Measurements from ENCODE around the gene CAPN7.

The CAPN7 gene

DNA sequence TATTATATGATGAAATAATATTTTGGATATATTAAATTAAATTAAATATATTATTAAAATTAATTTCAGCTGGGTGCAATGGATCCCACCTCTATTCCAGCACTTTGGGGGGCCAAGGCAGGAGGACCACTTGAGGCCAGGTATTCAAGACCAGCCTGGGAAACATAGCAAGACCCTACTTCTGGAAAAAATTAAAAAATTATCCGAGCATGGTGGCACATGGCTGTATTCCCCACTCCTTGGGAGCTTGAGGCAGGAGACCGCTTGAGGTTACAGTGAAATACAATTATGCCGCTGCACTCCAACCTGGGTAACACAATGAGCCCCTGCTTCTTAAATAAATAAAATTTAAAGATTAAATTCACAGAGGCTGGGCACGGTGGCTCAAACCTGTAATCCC, 65.0 kb downstream of the CAPN7 start:
- no peaks in the 10 kb centered on the region for H3K9me3 ChIP-seq (ENCODE audit: low read depth, low read length)
- H3K27ac ChIP-seq, result no peak overlapping the region
- H3K4me3 ChIP-seq, result no peak overlapping the region
- no peak overlapping the region for H3K9ac ChIP-seq (ENCODE audit: insufficient read length)
- H3K36me3 ChIP-seq (ENCODE audit: insufficient read depth, low read length), result no peaks in the 10 kb centered on the region
- TF ChIP-seq POLR2AphosphoS5 (IDR thresholded peaks at IDR 0.05; ENCODE audit: borderline replicate concordance, low read depth, low read length) (no peak), FOXP2 (optimal IDR thresholded peaks at IDR 0.05; ENCODE audit: control extremely low read depth, extremely low read length, insufficient read depth) (no peak), EZH2 (IDR thresholded peaks at IDR 0.05) (no peak)
- DNase-seq (ENCODE audit: low read depth, low spot score), result no peak

DNA sequence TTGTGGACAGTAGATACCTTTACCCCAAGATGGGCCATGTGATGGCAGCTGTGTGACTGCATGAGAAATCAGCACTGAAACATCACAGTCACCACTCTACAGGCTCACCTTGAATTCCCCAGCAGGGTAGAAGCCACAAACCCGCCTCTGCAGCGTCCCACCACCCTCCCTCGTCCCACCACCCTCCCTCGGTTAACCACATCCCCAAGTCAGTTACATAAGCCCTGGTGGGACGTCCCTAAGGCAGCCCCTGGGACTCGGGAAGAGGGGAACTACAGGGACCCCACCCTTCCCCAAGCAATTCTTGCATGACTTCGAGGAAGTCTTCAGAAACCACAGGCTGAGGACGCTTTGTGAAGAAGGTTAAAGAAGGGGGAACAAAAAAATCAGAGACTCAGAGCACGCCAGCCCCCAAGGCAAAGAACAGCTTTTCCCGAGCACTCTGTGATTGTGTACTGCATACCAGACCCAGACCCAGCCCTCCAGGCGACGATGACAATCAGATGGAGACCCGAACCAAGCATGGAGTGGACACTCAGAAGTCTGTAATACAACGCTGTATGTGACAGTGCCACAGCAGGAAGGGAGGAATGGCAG, 65.8 kb downstream of the CAPN7 start:
- Histone ChIP-seq H3K27ac (no peak overlapping the region), H3K9ac (ENCODE audit: insufficient read length) (no peak overlapping the region), H3K36me3 (ENCODE audit: insufficient read depth, low read length) (no peaks in the 10 kb centered on the region), H3K4me3 (no peak overlapping the region), H3K9me3 (ENCODE audit: low read depth, low read length) (no peaks in the 10 kb centered on the region)
- DNase-seq (ENCODE audit: low read depth, low spot score), result no peak
- no peak for TF ChIP-seq FOXP2 (optimal IDR thresholded peaks at IDR 0.05; ENCODE audit: control extremely low read depth, extremely low read length, insufficient read depth)
- no peak for TF ChIP-seq POLR2AphosphoS5 (IDR thresholded peaks at IDR 0.05; ENCODE audit: borderline replicate concordance, low read depth, low read length)
- no peak for TF ChIP-seq EZH2 (IDR thresholded peaks at IDR 0.05)

DNA sequence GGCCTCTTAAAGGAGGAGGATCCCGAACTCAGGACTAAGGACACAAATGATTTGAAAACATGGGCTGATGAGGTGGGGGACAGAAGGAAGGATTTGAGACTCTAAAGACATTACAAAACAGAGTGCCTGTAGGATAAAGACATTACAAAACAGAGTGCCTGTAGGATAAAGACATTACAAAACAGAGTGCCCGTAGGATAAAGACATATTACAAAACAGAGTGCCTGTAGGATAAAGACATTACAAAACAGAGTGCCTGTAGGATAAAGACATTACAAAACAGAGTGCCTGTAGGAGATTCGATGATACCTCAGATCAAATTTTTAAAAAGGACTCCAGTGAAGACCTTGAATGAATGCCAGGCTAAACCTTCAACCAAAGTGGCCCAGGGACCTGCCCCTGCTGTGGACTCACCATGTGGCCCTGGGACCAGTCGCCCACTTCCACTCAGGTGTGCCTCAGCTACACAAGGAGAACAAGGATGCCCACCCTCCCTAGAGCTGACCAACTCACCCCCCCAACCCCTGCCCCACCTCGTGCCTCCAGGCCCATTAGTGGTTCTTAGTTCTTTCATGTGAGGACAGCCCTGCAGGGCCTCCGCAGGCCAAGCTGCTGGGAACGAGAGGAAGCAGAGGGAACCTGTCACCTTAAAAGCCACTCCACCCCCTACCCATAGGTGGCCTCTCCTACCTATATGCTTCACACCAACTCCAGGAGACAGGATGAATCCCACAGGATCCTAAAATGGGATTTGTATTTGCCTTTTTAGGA, 66.6 kb downstream of the CAPN7 start:
- no peak for DNase-seq (ENCODE audit: low read depth, low spot score)
- no peak overlapping the region for H3K9ac ChIP-seq (ENCODE audit: insufficient read length)

DNA sequence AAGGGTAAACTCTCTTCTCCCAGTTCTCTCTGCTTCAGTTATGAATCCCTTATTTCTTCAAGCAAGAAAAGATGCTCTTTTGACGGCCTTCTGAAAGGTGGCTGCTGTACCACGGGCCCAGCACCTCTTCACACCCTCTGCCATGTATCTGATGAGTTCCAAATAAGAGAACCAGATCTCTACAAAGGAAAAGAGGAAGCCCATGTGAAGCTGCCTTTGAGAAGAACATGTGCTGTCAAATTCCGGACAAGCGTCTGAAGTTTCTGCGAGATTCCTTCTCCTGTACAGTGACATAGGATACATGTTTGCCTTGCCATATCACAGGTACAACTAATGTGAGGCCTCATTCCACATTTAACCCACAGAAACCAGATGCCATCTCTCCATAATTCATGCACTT, 67.2 kb downstream of the CAPN7 start:
- no peak overlapping the region for H3K27ac ChIP-seq
- H3K4me3 ChIP-seq, result no peak overlapping the region
- TF ChIP-seq EZH2 (IDR thresholded peaks at IDR 0.05) (no peak), FOXP2 (optimal IDR thresholded peaks at IDR 0.05; ENCODE audit: control extremely low read depth, extremely low read length, insufficient read depth) (no peak), POLR2AphosphoS5 (IDR thresholded peaks at IDR 0.05; ENCODE audit: borderline replicate concordance, low read depth, low read length) (no peak)
- DNase-seq (ENCODE audit: low read depth, low spot score), result no peak
- H3K9me3 ChIP-seq (ENCODE audit: low read depth, low read length), result no peaks in the 10 kb centered on the region
- H3K36me3 ChIP-seq (ENCODE audit: insufficient read depth, low read length), result no peaks in the 10 kb centered on the region
- no peak overlapping the region for H3K9ac ChIP-seq (ENCODE audit: insufficient read length)

More for the DNA sequence above, 66.6 kb downstream of the CAPN7 start:
- TF ChIP-seq FOXP2 (optimal IDR thresholded peaks at IDR 0.05; ENCODE audit: control extremely low read depth, extremely low read length, insufficient read depth), result no peak
- no peak for TF ChIP-seq POLR2AphosphoS5 (IDR thresholded peaks at IDR 0.05; ENCODE audit: borderline replicate concordance, low read depth, low read length)
- TF ChIP-seq EZH2 (IDR thresholded peaks at IDR 0.05), result no peak
- Histone ChIP-seq H3K9me3 (ENCODE audit: low read depth, low read length) (no peaks in the 10 kb centered on the region), H3K36me3 (ENCODE audit: insufficient read depth, low read length) (no peaks in the 10 kb centered on the region), H3K4me3 (no peak overlapping the region), H3K27ac (no peak overlapping the region)

DNA sequence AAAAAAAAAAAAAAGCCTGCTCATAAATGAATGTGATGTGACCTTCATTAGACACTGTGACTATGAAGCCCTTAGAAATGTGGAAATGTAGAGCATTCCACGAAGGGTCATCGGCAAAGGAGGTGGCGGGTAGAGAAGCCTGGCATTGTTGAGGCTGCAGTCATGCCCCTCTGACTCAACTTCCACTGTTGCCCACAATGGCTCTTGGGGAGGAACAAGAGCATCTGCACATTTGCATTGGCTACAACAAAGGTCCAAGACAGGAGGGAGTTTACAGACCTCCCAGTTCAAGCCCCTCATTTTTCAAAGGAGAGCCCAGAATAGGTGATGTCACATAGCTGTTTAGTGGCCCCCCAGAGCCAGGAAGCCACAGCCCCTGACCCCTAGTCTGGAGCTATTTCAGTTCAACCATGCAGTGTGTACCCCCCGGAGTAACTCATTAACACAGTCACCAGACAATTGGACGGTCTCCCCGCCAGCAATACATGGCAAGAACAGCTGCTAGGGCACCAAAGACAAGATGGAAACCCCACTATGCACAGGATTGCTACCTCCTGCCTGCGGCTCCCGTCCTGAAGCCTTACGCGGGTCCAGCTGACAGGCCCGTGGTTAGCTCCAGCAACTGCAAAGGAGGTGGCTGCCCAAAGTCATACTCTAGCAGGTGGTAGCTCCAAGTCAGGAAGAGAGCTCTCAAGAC, 70.1 kb downstream of the CAPN7 start:
- TF ChIP-seq FOXP2 (optimal IDR thresholded peaks at IDR 0.05; ENCODE audit: control extremely low read depth, extremely low read length, insufficient read depth) (no peak), POLR2AphosphoS5 (IDR thresholded peaks at IDR 0.05; ENCODE audit: borderline replicate concordance, low read depth, low read length) (no peak), EZH2 (IDR thresholded peaks at IDR 0.05) (no peak)
- H3K4me3 ChIP-seq, result no peak overlapping the region
- no peak overlapping the region for H3K9ac ChIP-seq (ENCODE audit: insufficient read length)
- no peaks in the 10 kb centered on the region for H3K9me3 ChIP-seq (ENCODE audit: low read depth, low read length)
- H3K36me3 ChIP-seq (ENCODE audit: insufficient read depth, low read length), result no peaks in the 10 kb centered on the region
- no peak overlapping the region for H3K27ac ChIP-seq
- no peak for DNase-seq (ENCODE audit: low read depth, low spot score)

DNA sequence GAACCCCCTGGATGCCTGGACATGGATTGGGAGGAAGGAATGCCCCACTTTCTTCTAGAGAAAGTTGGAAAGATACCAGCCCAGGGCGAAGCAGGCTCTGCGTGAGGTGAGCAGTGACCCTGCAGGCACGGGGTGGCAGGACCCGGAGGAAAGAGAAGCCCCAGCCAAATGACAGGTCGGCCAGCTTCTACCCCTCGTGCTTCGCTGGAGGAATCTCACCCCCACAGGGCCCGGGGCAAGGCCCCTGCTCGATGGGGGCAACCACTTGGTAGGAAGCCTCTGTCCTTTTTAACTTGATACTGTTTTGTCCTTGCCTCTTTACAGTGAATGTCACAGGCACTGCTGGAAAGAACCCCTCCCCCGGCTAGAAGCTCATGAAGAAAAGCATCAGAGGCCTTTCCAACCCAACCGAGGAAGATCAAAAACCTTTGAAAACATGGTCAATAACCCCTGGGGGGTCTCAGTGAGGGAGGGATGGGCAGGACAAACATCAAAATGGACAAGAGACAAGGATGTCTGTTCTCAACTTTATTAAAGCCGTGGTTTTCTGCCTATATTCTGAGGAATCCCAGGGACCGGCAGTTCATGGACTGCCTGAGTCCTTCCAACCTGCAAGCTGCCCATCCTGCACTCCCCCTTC, 71.9 kb downstream of the CAPN7 start:
- no peak for DNase-seq (ENCODE audit: low read depth, low spot score)
- Histone ChIP-seq H3K36me3 (ENCODE audit: insufficient read depth, low read length) (no peaks in the 10 kb centered on the region), H3K27ac (no peak overlapping the region), H3K4me3 (no peak overlapping the region), H3K9ac (ENCODE audit: insufficient read length) (no peak overlapping the region), H3K9me3 (ENCODE audit: low read depth, low read length) (no peaks in the 10 kb centered on the region)
- no peak for TF ChIP-seq FOXP2 (optimal IDR thresholded peaks at IDR 0.05; ENCODE audit: control extremely low read depth, extremely low read length, insufficient read depth)
- TF ChIP-seq POLR2AphosphoS5 (IDR thresholded peaks at IDR 0.05; ENCODE audit: borderline replicate concordance, low read depth, low read length), result no peak
- no peak for TF ChIP-seq EZH2 (IDR thresholded peaks at IDR 0.05)

DNA sequence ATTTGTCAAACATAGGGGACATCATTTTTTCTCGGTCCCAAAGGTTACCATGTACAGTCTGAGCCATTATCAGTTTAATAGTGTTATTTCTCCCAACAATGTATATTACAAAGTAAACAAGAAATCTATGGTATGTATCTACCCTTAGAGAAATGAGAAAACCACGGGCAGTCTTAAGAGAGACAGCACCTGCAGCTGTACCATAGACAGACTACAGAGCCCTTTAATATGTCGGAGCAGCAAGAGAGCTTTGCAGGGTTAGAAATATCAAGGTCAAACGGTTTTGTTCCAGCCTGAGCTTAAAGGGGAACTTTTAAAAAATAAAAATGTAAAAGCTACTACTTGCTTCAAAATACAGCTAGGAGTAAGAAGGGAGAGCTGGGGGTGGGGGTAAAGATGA, 73.2 kb downstream of the CAPN7 start:
- Histone ChIP-seq H3K36me3 (ENCODE audit: insufficient read depth, low read length) (no peaks in the 10 kb centered on the region), H3K9me3 (ENCODE audit: low read depth, low read length) (no peaks in the 10 kb centered on the region), H3K27ac (no peak overlapping the region), H3K4me3 (no peak overlapping the region), H3K9ac (ENCODE audit: insufficient read length) (no peak overlapping the region)
- DNase-seq (ENCODE audit: low read depth, low spot score), result no peak
- TF ChIP-seq EZH2 (IDR thresholded peaks at IDR 0.05) (no peak), FOXP2 (optimal IDR thresholded peaks at IDR 0.05; ENCODE audit: control extremely low read depth, extremely low read length, insufficient read depth) (no peak), POLR2AphosphoS5 (IDR thresholded peaks at IDR 0.05; ENCODE audit: borderline replicate concordance, low read depth, low read length) (no peak)
